Mesothelial cell of epicardium (in vitro differentiated cells): ENCODE data around the gene SPDYE5. TPM values are rescaled to one million over a fixed set of nuclear protein-coding genes. Genes with fewer than 3 reads are reported as not detected.
"Not testable (repeated sequence)": the region's sequence is repeated elsewhere in the genome, so short reads cannot be mapped to it uniquely, and the experiment has no call there.

ENCODE experiments used
- DNase-seq, 2 experiments: peaks; one replicate each; pipeline ENCODE4 v3.0.0; 2021; ENCODE audit warnings: low spot score in 2 of 2; ENCODE audit not compliant: unreplicated experiment in 2 of 2
- H3K27ac Mint-ChIP-seq: 2 replicates; pipeline ENCODE4 v1.8.0; 2021; ENCODE audit warnings: mixed read lengths
- H3K27me3 Mint-ChIP-seq: 2 replicates; pipeline ENCODE4 v1.8.0; 2021; ENCODE audit warnings: low read depth, mixed read lengths
- H3K36me3 Mint-ChIP-seq: 2 replicates; pipeline ENCODE4 v1.8.0; 2021; ENCODE audit warnings: mixed read lengths
- H3K4me1 Mint-ChIP-seq: 2 replicates; pipeline ENCODE4 v1.8.0; 2021; ENCODE audit warnings: mixed read lengths
- H3K4me3 Mint-ChIP-seq: 2 replicates; pipeline ENCODE4 v1.8.0; 2021; ENCODE audit warnings: mild to moderate bottlenecking, moderate library complexity, mixed read lengths
- H3K9me3 Mint-ChIP-seq: 2 replicates; pipeline ENCODE4 v1.8.0; 2021; ENCODE audit warnings: mixed read lengths
- total RNA-seq: library from RNA; stranded (reverse); gene quantifications from 3 replicates; pipeline ENCODE4 v1.2.1, GENCODE V29; 2021
- TF ChIP-seq, protein P1 (sequence below): fragments of 200-600 bp; sonication (generic); IDR thresholded peaks from one replicate; pipeline ENCODE4 v1.5.0; 2021; ENCODE audit warnings: antibody characterized with exemption; ENCODE audit not compliant: unreplicated experiment

SPDYE5 gene
- total RNA-seq, 1 donor from 2014 or later, result not detected

DNA sequence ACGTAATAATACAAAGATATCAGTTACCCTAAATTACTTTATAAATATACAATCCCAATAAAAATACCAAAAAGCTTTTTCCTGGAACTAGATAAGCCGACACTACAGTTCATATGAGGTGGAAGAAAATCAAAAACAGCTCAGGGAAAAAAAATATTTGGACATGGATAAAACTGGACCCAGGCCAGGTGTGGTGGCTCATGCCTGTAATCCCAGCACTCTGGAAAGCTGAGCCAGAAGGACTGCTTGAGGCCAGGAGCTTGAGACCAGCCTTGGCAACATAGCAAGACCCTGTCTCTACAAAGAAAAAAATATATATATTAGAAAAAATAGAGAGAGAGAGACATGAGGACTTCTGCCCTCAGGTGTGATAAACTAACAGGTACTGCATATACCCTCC, 26.7 kb downstream of the SPDYE5 start:
- not testable (repeated sequence) for H3K4me1 Mint-ChIP-seq, DNase-seq
- peaks cover 27% of the 10 kb centered on the region for H3K9me3 Mint-ChIP-seq

DNA sequence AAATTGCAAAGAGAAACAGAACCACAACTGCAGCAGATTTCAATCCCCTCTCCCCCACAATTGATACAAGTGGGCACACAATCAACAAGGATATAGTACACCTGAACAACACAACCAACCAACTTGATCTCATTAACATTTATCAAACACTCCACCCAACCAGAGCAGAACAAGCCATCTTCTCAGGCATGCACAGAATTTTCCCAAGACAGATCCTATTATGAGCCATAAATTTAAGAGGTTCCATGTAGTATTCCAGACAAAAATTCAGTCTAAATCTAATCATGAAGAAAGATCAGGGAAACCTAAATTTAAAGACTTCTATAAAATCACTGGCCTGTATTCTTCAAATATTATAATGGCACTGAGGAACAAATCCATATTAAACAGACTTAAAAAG, 29.6 kb downstream of the SPDYE5 start:
- H3K27ac Mint-ChIP-seq, H3K4me1 Mint-ChIP-seq, DNase-seq, H3K4me3 Mint-ChIP-seq, H3K27me3 Mint-ChIP-seq: not testable (repeated sequence)
- H3K36me3 Mint-ChIP-seq, result peaks cover 53% of the 10 kb centered on the region
- peaks cover 27% of the 10 kb centered on the region for H3K9me3 Mint-ChIP-seq

More for the DNA sequence above, 26.7 kb downstream of the SPDYE5 start:
- peaks cover 50% of the 10 kb centered on the region for H3K36me3 Mint-ChIP-seq
- H3K27me3 Mint-ChIP-seq, H3K4me3 Mint-ChIP-seq, H3K27ac Mint-ChIP-seq: not testable (repeated sequence)

DNA sequence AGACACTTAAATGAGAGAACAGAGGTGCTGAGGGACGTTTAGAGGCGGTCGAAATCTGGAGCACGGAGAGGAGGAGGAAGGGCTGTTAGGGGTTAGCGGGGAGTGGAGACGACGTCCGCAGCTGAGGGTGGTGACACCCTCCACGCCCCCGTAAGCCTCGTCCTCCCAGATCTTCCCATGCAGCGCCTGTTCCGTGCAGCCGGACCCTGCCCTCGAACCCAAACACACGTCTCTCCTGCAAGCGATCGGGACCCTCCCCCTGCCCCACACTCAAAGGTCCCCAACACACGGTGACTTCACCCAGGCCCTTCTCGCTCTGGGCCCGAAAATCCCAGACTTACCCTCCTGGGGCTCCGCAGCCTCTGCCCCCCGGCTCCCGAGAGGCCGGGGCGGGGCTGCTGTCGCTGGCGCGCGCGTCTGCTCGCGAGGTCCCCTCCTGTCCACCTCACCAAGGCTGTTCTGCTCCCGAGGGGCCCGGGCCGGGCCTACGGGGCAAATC, 35.2 kb downstream of the SPDYE5 start:
- DNase-seq, result peak in 1 of 2 experiments; percentile 43
- H3K9me3 Mint-ChIP-seq, H3K27me3 Mint-ChIP-seq: not testable (repeated sequence)
- Mint-ChIP-seq H3K4me3 (peak overlapping the region; percentile 87), H3K36me3 (peaks cover 25% of the 10 kb centered on the region), H3K4me1 (peaks cover 15% of the 10 kb centered on the region), H3K27ac (peak overlapping the region; percentile 92)

DNA sequence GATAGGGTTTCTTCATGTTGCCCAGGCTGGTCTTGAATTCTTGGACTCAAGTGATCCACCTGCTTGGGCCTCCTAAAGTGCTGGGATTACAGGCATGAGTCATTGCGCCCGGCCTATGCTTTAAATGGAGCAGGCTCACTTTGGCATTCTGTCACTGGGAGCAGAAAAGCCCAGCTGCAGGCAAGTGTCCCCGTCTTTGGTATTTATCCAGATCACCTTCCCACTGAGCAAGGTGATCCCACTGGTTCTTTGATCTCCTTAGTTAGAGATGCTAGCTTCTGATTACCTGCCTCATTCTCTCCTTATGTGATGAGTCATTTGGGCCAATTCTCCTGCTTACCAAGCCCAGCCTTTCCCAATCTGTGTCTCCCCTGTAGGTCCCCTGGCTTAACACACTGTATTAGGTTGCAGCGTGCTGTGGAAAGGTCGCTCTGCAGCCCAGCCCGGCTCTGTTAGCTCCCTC, 39.3 kb downstream of the SPDYE5 start:
- peaks cover 2% of the 10 kb centered on the region for H3K36me3 Mint-ChIP-seq
- no peaks in the 10 kb centered on the region for H3K9me3 Mint-ChIP-seq
- no peak overlapping the region for H3K4me3 Mint-ChIP-seq
- TF ChIP-seq, protein P1, sequence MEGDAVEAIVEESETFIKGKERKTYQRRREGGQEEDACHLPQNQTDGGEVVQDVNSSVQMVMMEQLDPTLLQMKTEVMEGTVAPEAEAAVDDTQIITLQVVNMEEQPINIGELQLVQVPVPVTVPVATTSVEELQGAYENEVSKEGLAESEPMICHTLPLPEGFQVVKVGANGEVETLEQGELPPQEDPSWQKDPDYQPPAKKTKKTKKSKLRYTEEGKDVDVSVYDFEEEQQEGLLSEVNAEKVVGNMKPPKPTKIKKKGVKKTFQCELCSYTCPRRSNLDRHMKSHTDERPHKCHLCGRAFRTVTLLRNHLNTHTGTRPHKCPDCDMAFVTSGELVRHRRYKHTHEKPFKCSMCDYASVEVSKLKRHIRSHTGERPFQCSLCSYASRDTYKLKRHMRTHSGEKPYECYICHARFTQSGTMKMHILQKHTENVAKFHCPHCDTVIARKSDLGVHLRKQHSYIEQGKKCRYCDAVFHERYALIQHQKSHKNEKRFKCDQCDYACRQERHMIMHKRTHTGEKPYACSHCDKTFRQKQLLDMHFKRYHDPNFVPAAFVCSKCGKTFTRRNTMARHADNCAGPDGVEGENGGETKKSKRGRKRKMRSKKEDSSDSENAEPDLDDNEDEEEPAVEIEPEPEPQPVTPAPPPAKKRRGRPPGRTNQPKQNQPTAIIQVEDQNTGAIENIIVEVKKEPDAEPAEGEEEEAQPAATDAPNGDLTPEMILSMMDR, result no peak
- no peaks in the 10 kb centered on the region for H3K27me3 Mint-ChIP-seq
- peaks cover 9% of the 10 kb centered on the region for H3K4me1 Mint-ChIP-seq
- DNase-seq, result no peak
- no peak overlapping the region for H3K27ac Mint-ChIP-seq

DNA sequence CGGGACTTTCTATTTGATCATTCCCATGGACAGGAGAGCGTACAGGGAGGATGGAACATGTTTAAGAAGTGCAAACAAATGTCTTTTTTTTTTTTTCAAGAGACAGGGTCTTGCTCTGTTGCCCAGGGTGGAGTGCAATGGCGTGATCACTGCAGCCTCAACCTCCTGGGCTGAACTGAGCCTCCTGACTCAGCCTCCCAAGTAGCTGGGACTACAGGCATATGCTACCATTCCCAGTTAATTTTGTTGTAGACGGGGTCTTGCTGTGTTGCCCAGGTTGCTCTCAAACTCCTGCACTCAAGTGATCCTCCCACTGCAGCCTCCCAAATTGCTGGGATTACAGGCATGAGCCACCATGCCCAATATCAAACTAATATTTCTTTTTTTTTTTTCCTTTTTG, 40.5 kb downstream of the SPDYE5 start:
- Mint-ChIP-seq H3K36me3 (peaks cover 10% of the 10 kb centered on the region), H3K27ac (no peak overlapping the region), H3K4me3 (no peak overlapping the region)

DNA sequence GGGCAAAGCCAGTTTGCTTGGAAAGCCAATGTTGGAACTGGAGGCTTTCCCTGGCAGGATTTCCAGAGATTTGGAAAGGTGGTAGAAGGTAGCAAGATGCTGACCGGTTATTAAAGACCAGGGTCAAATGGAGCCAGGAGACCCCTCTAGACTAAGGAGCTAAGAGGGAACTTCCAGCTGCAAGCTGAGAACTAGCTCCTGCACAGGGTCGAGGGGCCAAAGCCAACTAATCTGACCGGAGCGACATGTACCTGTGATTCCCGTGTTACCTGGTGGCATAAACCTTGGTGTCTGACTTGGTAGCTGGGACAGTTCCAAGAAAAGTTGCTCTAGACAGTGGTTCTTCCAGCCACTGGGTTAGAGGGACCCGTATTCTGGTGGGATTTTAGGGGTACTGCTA, 41.8 kb downstream of the SPDYE5 start:
- Mint-ChIP-seq H3K36me3 (peaks cover 12% of the 10 kb centered on the region), H3K9me3 (no peaks in the 10 kb centered on the region), H3K27ac (no peak overlapping the region), H3K27me3 (no peaks in the 10 kb centered on the region), H3K4me1 (no peaks in the 10 kb centered on the region), H3K4me3 (no peak overlapping the region)
- DNase-seq, result no peak
- TF ChIP-seq, protein P1, result no peak

More for the DNA sequence above, 40.5 kb downstream of the SPDYE5 start:
- peaks cover 3% of the 10 kb centered on the region for H3K4me1 Mint-ChIP-seq
- no peaks in the 10 kb centered on the region for H3K27me3 Mint-ChIP-seq
- no peak for DNase-seq
- H3K9me3 Mint-ChIP-seq, result no peaks in the 10 kb centered on the region
- TF ChIP-seq, protein P1, result no peak

GRCh38 chr7:75534727-75535307, 42.7 kb downstream of the SPDYE5 start:
- Mint-ChIP-seq H3K4me1 (no peaks in the 10 kb centered on the region), H3K36me3 (peaks cover 17% of the 10 kb centered on the region), H3K27ac (no peak overlapping the region), H3K9me3 (no peaks in the 10 kb centered on the region), H3K4me3 (no peak overlapping the region), H3K27me3 (no peaks in the 10 kb centered on the region)
- TF ChIP-seq, protein P1, result no peak
- DNase-seq, result no peak
